ENCODE data around the gene HEPHL1. TPM values are rescaled to one million over a fixed set of nuclear protein-coding genes. Genes with fewer than 3 reads are reported as not detected.

The HEPHL1 gene
- total RNA-seq, 1 donor from 2014 or later, result 4.9 TPM

DNA sequence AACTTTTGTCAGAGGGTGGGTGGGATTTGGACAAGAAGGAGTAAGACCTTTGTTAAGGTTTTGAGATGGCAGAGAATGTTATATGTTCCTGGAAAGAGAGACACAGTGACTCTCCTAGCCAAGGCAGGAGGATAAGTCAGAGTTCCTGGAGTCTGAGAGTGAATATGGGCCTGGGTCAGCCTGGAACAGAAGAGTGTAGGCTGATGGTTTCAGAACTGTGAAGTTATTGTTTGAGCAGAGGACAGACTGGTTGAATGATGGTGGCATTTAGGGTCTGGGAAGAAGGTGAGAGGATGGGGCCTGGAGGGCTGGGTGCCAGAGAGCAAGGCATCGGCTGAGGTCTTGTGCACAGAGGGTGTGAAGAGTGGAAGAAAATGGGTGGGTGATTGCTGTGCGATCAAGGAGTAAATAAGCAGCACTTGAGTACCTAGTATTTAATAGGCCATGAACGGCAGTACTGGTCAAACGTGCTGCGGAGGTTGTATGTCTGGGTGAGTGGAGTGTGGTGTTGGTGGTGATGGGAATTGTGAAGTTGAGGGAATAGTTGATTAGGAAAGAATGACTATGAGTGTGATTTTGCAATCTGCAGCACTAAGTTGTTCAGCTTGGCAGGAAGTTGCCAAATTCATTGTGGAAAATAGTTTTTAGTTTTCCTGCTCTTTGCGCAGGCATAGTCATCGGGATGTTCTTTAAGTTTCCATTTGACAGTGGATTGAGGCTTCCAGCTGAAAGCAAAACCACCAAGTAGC lies 109.3 kb downstream of the HEPHL1 start:
- peak; percentile 75 for DNase-seq

GRCh38 chr11:94131047-94131717 lies 110.0 kb downstream of the HEPHL1 start:
- DNase-seq, result no peak

DNA sequence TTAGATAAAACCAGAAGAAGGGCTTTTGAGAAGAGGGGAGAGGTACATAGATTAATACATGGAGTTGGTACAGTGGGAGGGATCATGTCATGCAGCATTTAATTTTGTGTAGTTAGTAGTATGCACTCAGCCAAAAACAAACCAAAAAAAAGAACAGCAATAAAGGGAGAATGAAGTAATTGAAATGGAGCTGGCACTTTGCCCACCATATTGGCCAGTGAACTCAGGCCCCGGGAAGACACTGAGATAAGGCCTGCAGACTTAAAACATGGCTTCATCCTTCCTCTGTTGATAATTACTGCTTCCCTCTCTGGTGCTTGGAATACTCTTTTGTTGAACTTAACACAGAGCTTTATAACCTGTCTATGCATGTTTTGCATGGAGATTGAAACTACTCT lies 110.6 kb downstream of the HEPHL1 start:
- DNase-seq, result peak; percentile 46

GRCh38 chr11:94132152-94132558 lies 111.0 kb downstream of the HEPHL1 start:
- DNase-seq, result peak; percentile 75

DNA sequence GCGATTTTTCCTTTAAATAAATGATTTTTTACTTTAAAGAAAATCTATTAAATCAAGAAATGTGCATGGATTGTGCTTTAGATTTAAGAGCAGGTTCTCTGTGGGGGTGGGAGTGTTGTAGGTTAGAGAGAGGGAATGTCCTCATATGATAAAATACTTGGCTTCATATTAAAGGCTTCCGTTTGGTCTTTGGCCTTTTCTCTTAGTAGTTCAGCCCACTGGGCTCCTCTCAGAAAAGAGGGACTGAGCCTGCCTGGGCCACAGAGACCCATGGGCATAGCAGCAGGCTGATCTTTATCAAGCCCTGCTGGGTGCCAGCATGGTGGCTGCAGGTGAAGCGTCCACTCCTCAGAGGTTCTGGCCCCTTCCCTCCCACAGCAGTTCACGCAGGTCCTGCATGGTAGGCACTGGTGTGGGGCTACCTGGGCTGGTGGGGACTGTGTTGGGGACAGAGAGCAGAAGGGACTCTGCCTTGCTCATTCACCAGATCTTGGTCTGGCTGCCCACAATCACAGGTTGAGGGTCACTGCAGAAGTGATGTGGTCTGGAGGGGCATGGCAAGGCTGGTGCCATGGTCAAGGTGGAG lies 111.8 kb downstream of the HEPHL1 start:
- DNase-seq, result no peak

DNA sequence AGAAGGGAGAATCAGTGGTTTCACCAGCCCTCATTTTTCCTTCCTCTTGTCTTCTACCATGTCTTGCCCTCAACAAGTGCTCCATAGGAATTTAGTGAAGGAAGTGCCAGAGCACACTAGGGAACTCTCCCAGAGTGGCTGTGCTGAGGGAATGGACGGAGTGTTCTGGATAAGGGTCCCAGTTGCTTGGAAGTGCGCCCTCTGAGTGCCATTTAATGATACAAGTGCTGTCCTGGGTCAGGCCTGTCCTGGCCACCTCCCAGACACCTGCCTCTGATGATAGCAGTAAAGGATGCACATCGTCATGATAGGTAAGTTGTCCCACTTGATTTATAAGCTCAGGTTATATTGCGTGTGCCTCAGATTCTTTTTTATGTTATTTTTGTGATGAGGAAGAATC lies 112.6 kb downstream of the HEPHL1 start:
- DNase-seq, result no peak

GRCh38 chr11:94134651-94135512 lies 113.7 kb downstream of the HEPHL1 start:
- peak; percentile 53 for DNase-seq

DNA sequence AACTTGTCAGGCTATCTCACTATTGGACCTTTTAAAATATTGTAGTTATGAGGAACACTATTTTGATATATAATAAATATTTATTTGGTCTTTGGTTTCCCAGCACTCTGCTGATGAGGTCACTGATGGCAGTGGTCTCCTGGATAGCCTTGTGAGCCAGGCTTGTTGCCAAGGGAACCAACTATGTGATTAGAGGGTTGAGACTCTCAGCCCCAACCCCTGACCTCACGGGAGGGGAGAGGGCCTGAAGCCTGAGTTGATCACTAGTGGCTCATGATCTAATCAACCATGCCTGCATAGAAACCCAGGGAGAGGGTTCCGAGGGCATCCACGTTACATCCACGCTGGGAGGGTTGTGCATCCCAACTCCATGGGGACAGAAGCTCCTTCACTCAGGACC lies 118.3 kb downstream of the HEPHL1 start:
- DNase-seq, result no peak

- no peak for DNase-seq
Observed at GRCh38 chr11:94140154-94140655, 119.1 kb downstream of the HEPHL1 start.

DNA sequence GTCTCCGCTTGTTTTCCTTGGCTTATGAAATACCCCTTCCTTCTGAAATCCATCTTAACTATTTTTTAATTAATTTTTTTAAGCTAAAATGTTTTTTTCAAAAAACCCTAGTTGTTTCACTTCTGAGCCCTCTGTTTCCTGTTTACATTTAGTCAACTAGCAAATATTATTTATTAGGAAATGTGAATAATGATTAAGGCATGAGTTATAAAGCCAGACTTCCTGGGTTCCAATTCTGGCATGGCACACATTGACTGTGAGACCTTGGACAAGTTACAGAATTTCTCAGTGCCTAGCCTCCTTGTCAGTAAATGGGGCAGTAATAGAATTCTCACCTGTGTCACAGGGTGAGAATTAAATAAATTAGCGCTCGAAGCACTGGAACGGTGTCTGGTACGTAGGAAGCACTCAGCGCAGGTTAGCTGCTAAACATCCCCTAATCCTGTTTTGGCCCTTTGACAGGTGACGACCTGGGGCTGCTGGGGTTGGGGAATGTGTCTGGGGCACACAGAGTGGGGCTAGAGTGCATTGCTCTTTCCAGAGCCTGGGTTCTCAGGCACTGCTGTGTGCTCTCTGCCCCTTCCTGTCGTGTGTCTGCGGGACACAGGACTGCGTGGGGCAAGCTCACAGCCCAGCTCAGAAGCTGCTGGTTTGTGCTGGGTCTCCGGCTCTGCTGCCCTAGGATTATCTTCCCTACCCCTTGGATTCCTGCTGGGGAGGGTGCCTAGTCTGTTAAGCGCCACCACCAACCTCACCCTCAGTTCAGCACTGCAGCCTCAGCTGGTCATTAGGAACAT lies 120.6 kb downstream of the HEPHL1 start:
- DNase-seq, result no peak

DNA sequence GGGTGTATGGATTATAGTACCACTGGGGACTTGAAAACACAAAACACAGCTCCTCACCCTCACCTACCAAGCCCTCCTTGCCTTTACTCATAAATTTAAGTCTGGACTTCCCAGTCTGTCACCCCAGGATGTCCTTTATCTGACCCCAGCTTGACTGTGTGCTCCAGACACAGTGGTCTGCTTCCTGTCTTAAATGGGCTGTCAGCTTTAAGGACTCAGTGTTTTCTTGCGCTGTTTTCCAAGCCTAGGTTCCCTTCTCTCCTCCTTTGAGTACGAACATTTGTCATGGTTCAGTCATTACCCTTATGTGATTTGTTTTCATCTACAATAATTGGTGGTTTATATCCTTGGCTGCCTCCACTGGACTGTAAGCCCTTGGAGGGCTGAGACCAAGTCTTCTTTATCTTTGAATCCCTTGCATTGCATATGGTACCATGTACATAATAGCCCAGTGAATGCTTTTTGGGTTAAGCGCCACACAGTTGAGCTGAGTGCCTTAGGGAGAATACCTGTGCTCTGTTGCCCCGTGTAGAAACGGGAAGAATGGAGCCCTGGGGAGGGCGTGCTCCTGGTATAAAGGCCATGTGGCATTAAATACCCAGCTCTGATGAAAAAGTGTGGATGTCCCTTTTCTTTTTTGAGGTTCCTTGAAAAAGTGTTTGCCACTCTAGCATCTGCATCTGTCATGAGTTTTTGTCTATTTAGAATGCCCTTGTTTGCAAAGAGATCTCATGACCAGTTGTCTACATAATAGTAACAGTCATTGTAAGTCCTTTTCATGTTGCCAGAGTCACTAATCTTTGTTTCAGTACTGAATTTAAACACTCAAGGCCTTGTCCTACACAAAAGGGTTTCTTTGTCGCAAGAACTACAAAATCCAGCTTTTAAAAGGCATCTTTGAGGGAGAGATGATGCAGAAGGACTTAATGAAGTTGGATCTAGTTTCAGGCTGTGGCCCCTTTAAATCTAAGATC lies 121.4 kb downstream of the HEPHL1 start:
- DNase-seq, result no peak

DNA sequence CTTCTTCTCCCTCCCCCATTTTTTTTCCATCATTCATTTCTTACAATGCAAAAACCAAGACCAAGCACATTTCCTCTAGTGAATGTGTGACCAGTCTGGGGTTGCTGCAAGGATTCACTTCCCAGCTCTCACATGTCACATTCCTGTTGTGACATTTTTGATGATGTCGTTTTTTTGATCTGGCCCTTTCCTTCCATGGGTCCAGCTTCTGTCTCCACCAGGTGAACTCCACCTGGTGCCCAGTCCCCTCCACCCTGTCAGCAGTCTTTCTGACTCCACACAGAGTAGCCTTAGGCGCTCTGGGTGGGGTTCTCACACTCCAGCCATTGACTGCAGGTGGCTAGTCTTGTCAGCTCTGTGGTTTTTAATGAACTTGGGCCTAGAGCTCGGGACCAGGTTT lies 123.1 kb downstream of the HEPHL1 start:
- no peak for DNase-seq

- no peak for DNase-seq
Observed at GRCh38 chr11:94144664-94145063, 123.5 kb downstream of the HEPHL1 start.

DNA sequence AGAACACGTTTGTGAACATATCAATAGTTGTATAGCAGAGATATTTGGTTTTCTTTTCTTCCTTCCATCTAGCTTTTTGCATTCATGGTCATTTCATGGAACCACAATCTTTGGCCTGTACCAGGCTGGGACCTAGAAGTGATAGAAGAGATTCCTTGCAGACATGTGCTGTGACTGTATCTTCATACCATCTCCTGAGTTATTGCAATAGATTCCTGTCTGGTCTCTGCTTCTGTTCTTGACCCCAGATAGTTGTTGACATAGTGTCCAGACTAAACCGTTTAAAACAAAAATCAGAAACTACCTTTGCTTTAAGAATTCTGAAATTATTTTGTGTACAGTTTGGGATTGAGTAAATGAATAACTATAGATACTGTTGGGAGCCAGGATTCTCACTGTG lies 124.3 kb downstream of the HEPHL1 start:
- DNase-seq, result no peak

DNA sequence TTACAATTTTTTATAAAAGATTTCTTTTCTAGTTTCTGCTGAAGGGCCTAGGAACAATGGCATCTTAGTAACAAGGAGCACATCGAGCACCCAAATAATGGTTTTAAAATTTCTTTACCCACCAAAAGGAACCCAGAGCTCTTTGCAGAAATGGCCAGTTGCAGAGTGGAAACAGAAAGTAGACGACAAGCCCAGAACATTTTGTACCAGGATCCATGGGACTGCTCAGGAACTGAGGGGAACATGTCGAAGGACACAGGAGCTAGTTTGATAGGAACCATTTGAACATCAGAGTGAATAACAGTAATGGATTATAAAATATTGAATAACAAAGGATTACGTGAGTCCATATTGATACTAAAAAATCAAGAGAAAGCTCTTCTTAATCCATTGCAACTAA lies 124.8 kb downstream of the HEPHL1 start:
- DNase-seq, result no peak

GRCh38 chr11:94147433-94147845 lies 126.3 kb downstream of the HEPHL1 start:
- no peak for DNase-seq

DNA sequence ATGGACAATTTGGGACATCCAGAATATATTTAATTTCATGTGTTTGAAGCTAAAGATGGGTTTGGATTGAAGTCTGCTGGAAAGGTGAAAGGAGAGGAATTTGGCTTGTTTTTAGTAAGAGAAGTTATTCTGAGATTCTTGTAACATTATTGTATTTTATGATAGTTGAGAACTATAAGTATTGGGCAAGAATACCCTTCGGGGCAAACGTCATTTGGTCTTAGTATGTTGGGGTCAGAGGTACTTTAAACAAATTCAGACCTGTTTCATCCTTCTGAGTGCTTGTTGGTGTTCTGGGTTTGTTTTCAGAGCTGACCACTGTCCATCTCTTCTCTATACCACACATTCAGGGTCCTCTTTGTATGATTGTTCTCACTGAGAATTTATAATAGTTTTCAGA lies 127.0 kb downstream of the HEPHL1 start:
- no peak for DNase-seq

- no peak for DNase-seq
Observed at GRCh38 chr11:94149431-94150017, 128.4 kb downstream of the HEPHL1 start.

GRCh38 chr11:94150056-94150455 lies 128.9 kb downstream of the HEPHL1 start:
- DNase-seq, result no peak
